C1 segment of cervical spinal cord (tissue), 14 donors: Measurements from ENCODE around the gene CGREF1.
"Not testable (repeated sequence)": the region's sequence is repeated elsewhere in the genome, so short reads cannot be mapped to it uniquely, and the experiment has no call there.

Experiments
- DNase-seq, 14 donors: peaks; one replicate each; lab custom pipeline; 2025; lab: John Stamatoyannopoulos, UW

CGREF1 gene

DNA sequence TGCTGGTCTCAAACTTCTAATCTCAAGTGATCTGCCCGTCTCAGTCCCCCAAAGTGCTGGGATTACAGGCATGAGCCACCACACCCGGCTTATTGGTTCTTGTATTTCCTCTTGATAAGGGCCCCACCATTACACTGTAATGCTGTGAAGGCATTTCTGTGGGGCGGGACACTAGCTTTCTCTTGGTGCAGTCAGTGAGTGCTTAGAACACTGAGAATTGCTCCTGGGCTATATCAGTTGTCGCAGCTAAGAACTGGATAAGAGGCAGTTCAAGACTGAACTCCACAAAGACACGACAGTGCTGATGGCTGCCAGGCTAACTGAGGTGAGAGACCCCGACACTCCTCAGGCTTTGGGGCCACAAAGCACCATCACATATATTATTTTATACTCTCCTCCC is 30.3 kb downstream of the CGREF1 start:
- no peak for DNase-seq

DNA sequence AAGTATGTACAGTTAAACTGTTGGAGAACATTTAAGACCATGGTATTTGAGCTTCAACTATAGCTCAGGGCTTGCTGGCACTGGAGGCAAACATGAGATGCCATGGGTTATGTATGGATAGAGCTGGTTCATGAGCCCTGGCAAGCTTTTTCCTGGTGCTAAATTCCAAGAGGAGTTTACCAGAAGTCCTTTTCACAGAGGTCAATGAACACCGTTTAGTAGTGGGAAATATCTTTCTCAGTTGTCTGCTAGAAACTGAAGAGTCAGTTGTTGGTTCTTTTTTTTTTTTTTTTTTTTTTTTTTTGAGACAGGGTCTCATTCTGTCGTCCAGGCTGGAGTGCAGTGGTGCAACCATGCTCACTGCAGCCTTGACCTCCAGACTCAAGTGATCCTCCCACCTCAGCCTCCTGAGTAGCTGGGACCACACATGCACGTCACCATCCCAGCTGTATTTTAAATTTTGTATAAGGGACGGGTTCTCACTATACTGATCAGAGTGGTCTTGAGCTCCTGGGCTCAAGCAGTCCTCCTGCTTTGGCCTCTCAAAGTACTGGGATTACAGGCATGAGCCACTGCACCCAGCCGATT is 31.0 kb downstream of the CGREF1 start:
- DNase-seq = no peak

DNA sequence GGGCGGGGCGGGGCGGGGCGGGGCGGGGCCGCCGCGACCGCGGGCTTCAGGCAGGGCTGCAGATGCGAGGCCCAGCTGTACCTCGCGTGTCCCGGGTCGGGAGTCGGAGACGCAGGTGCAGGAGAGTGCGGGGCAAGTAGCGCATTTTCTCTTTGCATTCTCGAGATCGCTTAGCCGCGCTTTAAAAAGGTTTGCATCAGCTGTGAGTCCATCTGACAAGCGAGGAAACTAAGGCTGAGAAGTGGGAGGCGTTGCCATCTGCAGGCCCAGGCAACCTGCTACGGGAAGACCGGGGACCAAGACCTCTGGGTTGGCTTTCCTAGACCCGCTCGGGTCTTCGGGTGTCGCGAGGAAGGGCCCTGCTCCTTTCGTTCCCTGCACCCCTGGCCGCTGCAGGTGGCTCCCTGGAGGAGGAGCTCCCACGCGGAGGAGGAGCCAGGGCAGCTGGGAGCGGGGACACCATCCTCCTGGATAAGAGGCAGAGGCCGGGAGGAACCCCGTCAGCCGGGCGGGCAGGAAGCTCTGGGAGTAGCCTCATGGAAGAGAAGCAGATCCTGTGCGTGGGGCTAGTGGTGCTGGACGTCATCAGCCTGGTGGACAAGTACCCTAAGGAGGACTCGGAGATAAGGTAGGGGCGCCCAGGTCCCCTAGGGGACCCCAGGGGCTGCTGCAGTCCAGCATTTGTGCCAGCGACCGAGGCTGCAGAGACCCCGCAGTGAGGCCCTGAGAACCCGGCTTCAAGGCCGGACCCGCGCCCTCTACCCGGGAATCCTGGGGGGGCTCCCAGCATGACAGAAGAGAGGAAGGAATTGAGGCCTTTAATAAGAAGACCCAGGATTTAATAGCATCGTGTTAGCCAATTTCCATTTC is 32.0 kb downstream of the CGREF1 start, which contains the start of gene KHK:
TSS of gene KHK (plus strand) at position 49 of the 870 bp plus-strand sequence. CDS start at position 537, 488 bp downstream.
- DNase-seq = peak in 5 of 14 donors; percentile 31 to 72 (median 55)

DNA sequence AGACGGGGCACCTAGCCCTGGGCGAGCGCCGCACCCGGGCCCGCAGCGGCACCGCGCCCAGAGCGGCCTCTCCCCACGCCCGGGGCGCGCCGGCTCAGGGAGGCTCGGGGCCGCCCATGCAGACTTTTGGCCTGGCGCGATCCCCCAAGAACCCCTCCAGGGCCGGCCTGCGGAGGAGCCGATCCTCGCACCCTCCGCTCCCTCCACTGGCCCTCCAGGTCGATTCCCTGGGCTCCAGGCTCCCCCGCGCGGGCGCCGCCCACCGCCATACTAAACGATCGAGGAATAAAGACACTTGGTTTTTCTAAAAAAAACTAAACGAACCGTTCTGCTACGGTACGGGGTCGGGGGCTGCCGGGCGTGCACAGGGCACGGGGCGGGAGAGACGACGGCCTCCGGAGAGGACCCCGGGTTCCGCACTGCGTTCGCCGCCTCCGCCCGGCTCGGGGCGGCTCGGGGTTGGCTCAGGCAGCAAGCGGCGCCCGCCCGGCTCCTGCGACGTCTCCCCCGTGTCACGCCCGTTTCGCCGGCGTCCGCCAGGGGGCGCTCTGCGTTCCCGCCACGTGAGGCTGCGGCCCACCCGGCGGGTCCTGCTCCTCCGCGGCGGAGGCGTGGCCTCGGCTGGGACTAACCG is 32.7 kb downstream of the CGREF1 start:
- DNase-seq = peak; percentile 75 to 97 (median 90)

DNA sequence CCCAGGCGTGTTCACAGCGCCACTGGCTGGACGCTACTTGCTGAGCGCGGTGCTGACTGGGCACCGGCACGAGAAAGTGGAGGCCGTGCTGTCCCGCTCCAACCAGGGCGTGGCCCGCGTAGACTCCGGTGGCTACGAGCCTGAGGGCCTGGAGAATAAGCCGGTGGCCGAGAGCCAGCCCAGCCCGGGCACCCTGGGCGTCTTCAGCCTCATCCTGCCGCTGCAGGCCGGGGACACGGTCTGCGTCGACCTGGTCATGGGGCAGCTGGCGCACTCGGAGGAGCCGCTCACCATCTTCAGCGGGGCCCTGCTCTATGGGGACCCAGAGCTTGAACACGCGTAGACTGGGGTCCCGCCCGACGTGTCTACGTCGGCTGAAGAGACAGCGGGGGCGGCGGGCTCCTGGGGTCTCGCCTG is 33.2 kb downstream of the CGREF1 start:
- DNase-seq = peak in 13 of 14 donors; percentile 42 to 81 (median 62)

DNA sequence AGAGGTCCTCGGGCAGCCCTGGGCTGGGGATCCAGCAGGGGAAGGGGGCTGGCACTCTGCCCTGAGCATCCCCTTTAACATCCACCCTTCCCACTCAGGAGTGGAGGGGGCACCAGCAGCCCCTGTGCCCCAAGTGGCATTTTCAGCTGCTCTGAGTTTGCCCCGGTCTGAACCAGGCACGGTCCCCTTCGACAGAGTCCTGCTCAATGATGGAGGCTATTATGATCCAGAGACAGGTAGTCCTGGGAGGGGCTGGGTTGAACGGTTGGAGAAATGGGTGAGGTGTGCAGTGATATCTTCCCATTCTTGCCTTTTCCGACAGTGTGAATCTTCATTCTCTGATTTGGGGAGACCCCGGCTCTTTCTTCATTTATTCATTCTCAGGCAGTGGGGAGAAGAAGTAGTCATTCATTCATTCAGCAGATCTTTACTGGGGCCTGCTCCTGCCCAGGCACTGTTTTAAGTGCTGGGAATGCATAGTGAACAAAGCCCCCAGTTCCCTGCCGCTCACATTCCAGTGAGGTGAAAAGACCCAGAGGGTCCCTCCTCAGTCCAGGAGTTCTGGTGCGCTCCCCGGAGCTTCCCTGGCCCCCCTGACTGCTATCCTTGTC is 33.8 kb downstream of the CGREF1 start:
- no peak for DNase-seq

DNA sequence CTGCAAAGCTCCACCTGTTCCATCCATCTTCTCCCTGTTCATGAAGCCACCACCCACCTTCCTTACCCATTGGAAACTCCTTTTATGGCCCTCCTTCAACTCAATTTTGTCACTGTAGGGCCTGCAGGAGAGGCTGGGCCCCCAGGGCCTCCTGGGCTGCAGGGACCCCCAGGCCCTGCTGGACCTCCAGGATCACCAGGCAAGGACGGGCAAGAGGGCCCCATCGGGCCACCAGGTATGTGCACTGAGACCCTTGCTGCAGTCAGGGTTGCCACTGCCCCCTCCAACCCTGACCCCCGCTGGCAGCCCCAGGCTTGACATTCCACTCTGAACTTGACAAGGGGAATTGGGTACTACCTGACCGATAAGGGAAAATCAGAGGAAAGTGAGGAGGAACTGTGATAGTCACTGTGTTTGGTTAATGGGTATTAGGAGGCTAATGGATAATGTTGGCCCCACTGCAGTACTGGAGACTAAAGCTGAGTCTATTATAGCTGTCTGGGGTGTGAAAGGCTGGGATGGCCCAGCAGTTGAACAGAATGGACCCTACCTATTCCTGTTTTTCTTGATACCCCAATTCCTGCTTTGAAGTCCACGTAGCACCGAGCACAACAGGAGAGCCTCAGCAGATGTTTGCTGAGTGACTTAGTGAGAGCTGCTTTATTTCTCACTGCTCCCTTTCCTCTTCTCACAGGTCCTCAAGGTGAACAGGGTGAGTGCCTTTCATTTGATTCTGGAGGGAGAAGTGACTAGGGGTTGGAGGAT is 34.4 kb downstream of the CGREF1 start:
- no peak for DNase-seq

DNA sequence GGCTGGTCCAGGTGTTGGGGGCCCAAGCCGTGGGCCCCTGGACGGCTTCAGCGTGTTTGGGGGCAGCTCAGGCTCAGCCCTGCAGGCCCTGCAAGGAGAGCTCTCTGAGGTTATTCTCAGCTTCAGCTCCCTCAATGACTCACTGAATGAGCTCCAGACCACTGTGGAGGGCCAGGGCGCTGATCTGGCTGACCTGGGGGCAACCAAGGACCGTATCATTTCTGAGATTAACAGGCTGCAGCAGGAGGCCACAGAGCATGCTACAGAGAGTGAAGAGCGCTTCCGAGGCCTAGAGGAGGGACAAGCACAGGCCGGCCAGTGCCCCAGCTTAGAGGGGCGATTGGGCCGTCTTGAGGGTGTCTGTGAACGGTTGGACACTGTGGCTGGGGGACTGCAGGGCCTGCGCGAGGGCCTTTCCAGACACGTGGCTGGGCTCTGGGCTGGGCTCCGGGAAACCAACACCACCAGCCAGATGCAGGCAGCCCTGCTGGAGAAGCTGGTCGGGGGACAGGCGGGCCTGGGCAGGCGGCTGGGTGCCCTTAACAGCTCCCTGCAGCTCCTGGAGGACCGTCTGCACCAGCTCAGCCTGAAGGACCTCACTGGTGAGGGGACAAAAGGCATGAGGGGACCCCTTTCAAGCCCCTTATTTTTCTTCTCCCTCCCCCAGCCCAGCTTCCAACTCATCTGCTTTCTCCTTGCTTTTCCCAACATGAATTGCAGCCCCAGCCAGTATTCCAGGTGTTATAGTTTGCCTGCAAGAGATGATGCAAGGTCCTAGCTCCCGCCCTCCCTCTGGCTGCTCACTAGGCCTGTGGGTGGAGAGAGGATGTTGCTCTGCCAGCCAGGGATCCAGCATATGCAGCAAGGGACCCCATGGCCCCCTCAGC is 35.3 kb downstream of the CGREF1 start:
- no peak for DNase-seq

DNA sequence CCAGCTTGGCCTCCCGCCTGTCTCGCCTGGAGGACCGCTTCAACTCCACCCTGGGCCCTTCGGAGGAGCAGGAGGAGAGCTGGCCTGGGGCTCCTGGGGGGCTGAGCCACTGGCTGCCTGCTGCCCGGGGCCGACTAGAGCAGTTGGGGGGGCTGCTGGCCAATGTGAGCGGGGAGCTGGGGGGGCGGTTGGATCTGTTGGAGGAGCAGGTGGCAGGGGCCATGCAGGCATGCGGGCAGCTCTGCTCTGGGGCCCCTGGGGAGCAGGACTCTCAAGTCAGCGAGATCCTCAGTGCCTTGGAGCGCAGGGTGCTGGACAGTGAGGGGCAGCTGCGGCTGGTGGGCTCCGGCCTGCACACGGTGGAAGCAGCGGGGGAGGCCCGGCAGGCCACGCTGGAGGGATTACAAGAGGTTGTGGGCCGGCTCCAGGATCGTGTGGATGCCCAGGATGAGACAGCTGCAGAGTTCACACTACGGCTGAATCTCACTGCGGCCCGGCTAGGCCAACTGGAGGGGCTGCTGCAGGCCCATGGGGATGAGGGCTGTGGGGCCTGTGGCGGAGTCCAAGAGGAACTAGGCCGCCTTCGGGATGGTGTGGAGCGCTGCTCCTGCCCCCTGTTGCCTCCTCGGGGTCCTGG is 36.0 kb downstream of the CGREF1 start:
- DNase-seq = no peak

DNA sequence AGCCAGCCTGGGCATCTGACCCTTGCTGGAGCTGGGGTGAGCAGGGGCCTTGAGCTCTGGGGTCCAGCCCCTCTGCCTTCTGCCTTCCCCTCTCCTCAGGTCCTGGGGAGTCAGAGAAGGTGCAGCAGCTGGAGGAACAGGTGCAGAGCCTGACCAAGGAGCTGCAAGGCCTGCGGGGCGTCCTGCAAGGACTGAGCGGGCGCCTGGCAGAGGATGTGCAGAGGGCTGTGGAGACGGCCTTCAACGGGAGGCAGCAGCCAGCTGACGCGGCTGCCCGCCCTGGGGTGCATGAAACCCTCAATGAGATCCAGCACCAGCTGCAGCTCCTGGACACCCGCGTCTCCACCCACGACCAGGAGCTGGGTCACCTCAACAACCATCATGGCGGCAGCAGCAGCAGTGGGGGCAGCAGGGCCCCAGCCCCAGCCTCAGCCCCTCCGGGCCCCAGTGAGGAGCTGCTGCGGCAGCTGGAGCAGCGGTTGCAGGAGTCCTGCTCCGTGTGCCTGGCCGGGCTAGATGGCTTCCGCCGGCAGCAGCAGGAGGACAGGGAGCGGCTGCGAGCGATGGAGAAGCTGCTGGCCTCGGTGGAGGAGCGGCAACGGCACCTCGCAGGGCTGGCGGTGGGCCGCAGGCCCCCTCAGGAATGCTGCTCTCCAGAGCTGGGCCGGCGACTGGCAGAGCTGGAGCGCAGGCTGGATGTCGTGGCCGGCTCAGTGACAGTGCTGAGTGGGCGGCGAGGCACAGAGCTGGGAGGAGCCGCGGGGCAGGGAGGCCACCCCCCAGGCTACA is 36.8 kb downstream of the CGREF1 start:
- peak in 1 of 14 donors; percentile 56 for DNase-seq

DNA sequence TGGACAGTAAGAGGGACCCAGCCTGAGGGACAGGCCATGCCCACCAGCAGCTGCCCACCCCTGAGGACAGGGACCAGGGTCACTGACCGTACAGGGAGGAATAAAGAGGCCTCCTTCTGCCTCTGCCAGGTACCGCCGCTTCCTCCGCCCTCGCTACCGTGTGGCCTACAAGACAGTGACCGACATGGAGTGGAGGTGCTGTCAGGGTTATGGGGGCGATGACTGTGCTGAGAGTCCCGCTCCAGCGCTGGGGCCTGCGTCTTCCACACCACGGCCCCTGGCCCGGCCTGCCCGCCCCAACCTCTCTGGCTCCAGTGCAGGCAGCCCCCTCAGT is 38.4 kb downstream of the CGREF1 start:
- no peak for DNase-seq

DNA sequence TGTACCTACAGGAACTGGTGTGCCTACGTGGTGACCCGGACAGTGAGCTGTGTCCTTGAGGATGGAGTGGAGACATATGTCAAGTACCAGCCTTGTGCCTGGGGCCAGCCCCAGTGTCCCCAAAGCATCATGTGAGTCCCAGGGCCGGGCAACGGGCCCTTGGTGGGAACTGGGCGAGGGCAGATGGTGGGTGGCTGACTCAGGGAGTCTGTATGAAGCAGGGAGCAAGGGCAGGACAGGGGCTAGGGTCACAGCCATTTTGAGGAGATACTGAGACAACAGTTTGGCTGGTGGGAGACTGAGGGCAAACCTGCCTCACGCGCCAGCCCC is 38.8 kb downstream of the CGREF1 start:
- DNase-seq = no peak

DNA sequence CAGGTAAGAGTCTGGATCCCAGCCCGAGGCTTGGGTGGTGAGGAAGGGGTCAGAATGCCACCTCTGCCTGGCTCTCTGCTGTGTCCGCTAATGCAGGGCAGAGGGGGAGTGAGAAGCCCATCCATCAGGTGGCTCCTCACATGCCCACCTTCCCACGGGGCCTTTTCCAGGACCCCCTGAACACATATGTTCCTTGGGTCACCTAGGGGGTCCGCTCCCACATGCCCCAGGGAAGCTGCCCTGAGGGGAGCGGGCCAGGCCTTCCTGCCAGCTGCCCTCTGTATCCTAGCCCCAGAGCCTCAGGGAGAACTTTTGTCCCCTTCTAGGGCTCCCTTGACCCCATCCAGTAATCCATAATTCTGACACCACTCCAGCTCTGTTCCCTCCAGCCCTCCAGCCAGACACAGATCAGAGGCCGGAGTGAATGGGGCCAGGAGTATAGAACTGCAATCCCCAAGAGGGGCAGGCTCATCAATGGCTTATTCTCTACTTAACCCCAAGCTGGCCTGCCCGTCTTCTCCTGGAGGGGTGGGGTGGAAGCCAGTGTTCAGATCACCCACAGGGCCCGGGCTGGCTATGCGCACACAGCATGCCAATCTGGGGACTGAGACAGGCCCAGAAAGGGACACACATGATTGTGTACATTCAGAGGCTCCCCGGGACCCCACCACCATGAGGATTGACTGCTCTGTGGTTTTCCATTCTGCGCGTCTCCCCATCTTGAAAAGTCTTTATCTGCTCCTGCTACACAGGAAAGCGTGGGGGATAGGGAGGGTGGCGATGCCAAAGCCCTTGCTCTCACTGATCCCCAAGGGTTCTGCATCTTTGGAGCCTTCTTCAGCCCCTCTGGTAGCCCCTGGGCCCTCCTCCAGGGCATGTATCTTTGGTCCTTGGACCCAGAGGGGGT is 39.4 kb downstream of the CGREF1 start:
- no peak for DNase-seq

DNA sequence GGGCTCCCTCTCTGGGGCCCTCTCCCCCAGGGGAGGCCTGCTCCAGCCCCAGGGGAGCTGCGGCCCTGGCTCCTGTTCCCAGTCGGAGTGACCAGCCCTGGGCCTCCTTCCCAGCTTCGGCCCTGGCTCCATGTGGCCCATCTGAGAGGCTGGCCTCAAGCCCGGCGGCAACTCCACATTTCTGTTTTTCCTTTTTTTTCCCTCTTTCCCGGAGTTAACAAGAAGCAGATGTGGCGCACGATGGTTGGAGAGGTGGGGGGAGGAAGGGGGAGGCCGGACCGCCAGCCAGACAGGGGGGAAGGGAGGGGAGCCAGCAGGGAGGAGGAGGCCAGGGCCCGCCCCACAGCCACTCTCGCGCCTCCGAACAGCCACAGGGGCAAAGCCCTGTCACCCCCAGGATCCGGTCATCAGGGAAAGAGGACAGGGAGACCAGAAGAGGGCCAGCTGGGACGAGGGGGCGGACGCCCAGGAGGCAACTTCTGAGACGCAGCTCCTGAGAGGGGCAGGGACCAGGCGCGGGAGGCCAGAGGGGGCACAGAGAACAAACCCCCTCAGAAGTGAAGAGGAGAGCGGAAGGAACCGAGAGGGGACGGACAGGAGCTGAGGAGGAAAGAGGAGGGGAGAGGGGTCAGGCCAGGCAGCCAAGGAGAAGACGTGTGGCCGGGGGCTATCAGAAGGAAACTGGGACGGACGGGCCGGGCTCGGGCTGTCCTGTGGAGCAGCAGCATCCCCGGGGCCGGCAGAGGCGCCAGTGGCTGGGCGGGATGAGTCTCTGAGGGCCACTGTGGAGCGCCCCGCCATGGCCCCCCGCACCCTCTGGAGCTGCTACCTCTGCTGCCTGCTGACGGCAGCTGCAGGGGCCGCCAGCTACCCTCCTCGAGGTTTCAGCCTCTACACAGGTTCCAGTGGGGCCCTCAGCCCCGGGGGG is 40.4 kb downstream of the CGREF1 start, which contains the start of gene EMILIN1:
TSS of gene EMILIN1 (plus strand) at position 349 of the 928 bp plus-strand sequence. CDS start at position 800, 451 bp downstream.
- DNase-seq = peak in 12 of 14 donors; percentile 8 to 81 (median 54)

DNA sequence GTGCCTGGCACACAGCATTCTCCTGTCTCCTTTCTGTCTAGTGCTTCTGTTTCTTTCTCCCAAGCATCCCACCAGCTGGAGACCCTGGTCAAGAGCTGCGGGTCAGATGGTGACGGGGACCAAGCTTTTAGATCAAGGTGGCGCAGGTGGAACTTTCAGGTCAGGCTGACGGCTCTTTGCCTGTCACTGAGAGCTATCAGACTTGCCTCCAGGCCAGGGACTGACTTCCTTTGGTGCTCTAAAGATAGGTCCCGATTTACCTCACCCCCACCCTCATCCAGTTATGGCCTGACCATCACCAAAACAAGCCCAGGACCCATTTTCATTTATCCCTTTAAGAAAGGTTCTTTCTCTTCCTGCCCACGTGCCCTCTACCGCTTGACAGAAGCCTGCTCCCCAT is 41.7 kb downstream of the CGREF1 start:
- DNase-seq = no peak

DNA sequence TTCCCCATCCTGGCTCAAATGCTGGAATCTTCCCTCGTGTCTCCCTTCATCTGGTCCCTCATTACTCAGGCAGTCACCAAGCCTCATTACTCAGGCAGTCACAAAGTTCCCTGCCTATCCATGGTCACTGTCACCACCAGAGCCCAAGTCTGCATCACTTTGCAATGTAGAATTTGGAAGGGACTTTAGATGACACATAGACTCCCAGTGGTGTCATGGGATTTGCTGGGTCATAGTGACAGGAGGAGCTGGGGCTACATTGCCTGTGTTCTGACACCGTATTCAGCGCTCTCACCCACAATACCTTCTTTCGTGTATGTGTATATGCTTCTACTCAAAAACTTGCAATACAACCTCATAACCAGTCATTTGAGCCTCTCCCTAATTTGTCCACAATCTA is 42.6 kb downstream of the CGREF1 start:
- no peak for DNase-seq

DNA sequence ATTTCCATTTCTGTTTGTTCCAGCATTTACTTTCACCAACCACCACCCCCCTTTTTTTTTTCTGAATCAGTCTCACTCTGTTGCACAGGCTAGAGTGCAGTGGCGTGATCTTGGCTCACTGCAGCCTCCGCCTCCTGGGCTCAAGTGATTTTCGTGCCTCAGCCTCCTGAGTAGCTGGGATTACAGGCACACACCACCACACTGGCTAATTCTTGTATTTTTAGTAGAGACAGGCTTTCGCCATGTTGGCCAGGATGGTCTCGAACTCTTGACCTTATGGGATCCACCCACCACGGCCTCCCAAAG is 43.4 kb downstream of the CGREF1 start:
- not testable (repeated sequence) for DNase-seq
